GM18951 (cell line): Measurements from ENCODE around the gene PKD2.

Experiments
- POLR2A ChIP-seq: IDR thresholded peaks from 4 replicates; pipeline ENCODE4 v1.6.1; 2011; ENCODE audit warnings: mild to moderate bottlenecking; ENCODE audit not compliant: insufficient read length, insufficient read depth; ENCODE audit errors: extremely low read depth
- in situ Hi-C: fragments of 300-500 bp; cut with MboI; formaldehyde crosslinking; loops from one replicate; pipeline ENCODE4 v1.12.0; 2022; ENCODE audit warnings: low sequenced_read_pairs, mixed read lengths, inconsistent platforms; ENCODE audit not compliant: unreplicated experiment

The PKD2 gene

DNA sequence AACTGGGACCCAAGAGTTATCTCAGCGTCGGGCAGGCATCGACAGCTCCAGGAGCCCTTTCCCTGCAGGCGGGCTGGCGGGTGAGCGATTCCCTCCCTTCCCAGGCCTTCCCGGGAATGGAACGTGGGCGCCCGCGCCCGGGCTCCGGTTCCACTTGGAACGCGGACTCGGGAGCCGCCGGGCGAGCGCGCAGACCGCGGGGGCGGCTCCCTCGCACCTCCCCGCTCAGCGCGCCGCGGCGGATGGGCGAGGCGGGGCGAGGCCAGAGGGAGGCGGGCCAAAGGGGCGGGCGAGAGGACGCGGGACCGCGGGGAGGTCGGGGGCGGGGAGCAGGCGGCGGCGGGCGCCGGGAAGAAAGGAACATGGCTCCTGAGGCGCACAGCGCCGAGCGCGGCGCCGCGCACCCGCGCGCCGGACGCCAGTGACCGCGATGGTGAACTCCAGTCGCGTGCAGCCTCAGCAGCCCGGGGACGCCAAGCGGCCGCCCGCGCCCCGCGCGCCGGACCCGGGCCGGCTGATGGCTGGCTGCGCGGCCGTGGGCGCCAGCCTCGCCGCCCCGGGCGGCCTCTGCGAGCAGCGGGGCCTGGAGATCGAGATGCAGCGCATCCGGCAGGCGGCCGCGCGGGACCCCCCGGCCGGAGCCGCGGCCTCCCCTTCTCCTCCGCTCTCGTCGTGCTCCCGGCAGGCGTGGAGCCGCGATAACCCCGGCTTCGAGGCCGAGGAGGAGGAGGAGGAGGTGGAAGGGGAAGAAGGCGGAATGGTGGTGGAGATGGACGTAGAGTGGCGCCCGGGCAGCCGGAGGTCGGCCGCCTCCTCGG, at the start of gene PKD2:
PKD2 (plus strand) TSS at position 332 of the 818 bp plus-strand sequence; CDS start at position 431, 99 bp downstream.
- in situ Hi-C loops: no loop called here
- peak; percentile 90 for TF ChIP-seq POLR2A

DNA sequence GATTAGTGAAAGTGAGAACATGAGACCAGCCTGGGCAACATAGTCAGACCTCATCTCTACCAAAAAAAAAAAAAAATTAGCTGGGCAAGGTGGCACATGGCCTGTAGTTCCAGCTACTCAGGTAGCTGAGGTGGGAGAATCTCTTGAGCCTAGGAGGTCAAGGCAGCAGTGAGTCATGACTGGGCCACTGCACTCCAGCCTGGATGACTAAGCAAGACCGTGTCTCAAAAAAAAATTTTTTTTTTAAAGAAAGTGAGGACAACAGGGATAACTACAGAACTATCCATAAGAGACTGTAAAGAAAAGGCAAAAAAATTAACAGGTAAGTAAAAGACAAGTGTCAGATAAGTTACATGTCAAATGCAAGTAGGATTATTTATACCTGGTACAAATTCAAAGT, 45.4 kb upstream of the PKD2 start:
- in situ Hi-C loops: no loop called here
- TF ChIP-seq POLR2A: no peak

DNA sequence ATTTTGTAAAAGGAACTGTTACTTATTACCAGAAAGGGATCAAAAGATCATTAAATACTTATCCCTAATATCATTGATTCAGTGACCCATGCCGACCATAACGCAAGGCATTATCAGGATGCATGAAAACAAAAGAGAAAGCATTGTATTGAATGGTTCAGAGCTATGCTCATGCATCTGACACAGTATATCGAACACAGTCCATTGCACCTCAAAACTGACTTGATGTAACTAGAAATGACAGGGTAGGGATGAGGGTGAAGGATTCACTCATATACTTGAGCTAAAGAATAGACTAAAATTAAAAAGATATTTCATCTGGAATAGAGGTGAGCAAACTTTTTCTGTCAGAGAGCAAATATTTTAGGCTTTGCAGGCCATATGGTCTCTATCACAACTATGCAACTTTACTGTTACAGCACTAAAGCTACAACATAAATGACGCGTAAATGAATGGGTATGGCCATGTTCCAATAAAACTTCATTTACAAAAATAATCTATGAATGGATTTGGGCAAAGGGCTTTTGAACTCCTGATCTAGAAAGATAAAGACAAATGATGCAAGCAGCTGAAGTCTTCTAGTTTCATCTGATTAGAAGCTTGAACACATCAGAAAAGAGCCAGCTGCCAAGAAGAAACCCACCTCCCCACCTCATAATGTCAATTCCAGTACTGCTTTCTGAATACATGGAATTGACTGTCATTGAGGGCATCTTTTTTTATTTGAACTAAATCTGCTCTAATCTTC, 44.9 kb upstream of the PKD2 start:
- no peak for TF ChIP-seq POLR2A
- in situ Hi-C loops: no loop called here

DNA sequence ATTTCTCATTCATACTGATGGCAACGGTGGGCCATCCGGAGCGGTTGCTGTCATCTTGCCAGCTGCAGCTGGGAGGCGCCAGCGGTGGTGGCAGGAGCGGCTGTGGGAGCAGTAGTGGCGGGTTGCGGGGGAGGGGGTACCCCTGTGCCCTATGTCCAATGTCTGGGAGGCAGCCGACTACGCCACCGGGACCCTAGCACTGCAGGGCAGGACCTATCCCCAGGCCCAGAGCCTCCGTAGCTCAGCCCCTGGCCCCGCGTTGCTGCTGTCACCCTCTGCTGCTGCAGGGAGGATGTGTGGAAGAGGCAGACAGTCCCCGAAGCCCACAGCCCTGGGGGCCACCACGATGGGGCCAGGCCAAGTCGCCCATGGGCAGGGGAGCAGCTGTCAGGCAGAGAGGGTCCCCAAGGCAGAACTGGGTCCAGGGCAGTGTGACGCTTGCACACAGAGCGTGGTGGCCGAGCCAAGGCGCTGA, 41.9 kb upstream of the PKD2 start:
- in situ Hi-C loops: no loop called here
- no peak for TF ChIP-seq POLR2A

DNA sequence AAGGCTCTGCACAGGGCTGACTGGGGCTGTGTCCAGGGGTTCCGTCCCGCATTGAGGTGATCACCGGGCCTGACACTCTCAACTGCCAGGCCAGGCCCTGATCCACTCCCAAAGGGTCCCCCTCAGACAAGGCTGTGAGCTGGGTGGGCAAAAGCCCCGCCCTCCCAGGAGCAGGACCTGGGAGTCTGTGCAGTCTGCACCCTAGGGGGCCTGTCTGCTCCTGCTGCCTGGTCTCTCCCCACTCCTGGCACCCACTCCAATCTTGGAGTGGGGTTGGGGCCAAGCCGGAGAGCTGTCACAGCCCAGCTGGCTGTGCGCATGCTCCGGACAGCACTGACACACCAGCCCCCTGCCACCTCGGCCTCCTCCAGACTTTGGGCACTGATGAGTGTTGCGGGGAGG, 41.3 kb upstream of the PKD2 start:
- no peak for TF ChIP-seq POLR2A
- in situ Hi-C loops: no loop called here

DNA sequence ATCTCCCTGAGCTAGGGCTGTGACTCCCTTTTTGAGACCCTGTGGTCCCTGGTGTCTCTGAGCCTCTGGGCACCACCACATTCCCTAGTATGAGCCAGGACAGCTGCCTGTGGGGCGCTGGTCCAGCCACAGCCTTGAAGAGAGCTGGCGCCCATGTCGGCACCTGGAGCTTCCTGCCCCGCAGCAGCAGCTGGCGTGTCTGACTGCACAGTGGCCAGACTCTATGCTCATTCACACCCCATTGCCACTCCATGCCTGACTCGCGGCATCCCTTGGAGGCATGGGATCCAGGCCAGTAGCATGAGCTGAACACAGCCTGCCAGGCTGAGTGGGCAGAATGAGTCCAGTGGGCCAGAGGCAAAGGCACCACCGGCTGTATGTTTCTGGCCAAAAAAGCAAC, 40.2 kb upstream of the PKD2 start:
- no peak for TF ChIP-seq POLR2A
- in situ Hi-C loops: no loop called here

DNA sequence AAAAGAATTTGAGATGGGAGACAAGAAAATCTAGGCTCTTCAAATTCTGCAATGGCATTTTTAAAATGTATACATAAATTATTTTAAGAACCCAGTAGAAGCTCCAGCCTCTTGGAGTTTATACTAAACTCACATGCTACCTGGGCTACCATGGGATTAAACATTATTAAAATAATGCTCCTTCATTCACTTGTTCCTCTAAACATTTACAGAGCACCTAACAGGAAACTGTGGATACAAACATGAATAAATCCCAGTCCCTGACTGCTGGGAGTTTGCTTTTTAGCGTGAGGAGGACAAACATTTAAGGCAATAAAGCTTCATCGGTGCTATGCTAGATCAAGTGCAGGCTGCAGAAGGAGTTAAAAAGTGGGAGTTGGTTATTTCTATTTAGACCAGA, 37.3 kb upstream of the PKD2 start:
- TF ChIP-seq POLR2A: no peak
- in situ Hi-C loops: loop anchor here (10.0 kb wide), 1 partner anchor 115 kb away; no protein-coding TSS in a partner anchor

DNA sequence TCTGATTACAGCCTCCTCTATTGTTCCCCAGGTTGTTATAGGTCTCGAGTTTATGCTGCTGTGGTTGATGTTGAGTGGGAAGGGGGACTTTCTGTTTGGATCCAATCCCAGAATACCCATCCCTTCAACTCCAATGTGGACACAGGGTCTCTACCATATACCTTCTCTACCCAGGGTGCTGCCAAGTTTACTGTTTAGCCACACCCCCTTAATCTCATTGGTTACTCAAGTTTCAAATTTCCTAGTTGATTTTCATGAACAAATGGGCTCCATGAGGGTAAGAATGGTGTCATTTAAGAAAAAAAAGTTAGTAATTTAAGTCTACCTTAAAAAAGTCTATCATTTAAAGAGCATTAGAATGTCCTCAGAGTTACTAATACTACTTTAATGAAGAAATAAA, 35.6 kb upstream of the PKD2 start:
- TF ChIP-seq POLR2A: no peak
- in situ Hi-C loops: loop anchor here (10.0 kb wide), 1 partner anchor 117 kb away; no protein-coding TSS in a partner anchor

DNA sequence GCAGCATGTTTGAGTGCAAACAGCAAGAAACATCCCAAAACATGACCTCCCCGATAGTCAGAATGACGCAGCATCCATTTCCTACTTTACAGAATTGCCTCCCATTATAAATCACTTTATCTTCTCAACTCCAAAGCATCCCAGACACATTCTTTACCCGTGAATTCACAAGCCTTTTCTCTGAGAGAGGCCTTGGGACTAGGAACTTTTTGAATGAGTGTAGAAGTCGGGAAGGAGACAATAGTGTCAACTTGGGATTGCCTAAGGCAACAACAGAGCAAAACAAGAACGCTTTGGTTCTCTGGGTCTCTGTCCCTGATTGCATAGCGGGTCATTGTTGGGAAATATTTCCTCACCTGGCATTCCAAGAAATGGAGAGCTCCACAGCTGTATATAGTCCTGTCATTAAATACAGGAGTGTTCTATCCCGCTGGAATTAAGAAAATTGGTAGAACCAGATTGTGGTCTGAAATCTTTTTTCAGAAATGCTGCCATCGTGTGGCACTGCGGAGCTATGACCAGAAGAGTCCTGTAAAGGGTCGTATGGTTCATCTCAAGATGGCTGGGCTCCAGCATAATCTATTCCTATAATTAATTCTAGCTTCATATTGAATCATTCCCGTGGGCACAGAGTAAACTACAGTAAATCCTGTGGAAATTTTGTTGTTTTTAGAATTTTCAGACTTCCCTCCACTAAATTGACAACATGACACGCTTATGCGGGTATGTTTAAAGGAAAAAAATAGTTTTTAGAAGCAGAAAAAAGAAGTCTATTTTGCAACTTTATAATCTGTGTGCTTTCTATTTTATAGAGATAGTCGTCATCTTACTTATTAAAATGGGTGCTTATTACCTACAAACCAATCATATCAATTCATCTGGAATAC, 33.9 kb upstream of the PKD2 start:
- in situ Hi-C loops: loop anchor here (10.0 kb wide), 1 partner anchor 119 kb away; no protein-coding TSS in a partner anchor
- no peak for TF ChIP-seq POLR2A

DNA sequence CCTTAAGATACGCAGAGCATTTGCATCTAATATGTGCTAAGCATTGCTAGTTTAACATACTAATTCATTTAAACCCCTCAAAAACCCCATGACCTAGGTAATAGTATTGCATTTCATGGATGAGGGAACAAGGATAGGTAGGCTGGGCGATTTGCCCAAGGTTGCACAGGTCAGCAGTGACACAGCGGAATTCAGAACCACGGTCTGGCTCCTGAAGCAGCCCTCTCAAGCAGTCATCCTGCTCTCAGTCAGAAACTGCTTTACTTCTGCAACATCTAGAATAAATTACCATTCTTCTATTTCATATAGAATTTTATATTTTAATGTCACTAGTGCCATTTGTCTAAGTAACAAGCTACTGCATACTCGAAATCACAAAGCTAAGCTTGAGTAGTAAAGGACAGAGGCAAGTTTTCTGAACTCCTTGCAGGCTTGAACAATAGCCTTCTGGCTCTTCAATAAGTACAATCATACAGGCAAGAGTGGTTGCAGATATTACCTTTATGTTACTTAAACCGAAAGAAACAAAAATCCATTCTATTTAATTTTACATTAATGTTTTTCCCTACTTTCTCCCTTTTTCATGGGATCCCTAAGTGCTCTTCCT, 32.5 kb upstream of the PKD2 start:
- in situ Hi-C loops: loop anchor here (10.0 kb wide), 1 partner anchor 120 kb away; no protein-coding TSS in a partner anchor
- no peak for TF ChIP-seq POLR2A

DNA sequence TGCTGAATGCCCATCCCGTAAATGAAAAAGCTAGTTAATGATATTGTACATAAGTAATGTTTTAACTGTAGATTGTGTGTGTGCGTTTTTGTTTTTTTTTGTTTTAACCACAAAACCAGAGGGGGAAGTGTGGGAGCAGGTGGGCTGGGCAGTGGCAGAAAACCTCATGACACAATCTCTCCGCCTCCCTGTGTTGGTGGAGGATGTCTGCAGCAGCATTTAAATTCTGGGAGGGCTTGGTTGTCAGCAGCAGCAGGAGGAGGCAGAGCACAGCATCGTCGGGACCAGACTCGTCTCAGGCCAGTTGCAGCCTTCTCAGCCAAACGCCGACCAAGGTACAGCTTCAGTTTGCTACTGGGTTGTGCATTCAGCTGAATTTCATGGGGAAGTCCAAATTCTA, 32.0 kb upstream of the PKD2 start, which contains the start of gene SPP1:
SPP1 (plus strand) TSS at position 249 of the 400 bp plus-strand sequence. CDS start 1,182 bp downstream, outside the sequence.
- in situ Hi-C loops: loop anchor here (10.0 kb wide), 1 partner anchor 121 kb away; no protein-coding TSS in a partner anchor
- no peak for TF ChIP-seq POLR2A
